Stimulated activated CD8-positive, alpha-beta memory T cell treated with anti-CD3 and anti-CD28 coated beads, Interleukin-15, amount 100 ng/mL, for 1 hour (primary cell): ENCODE data around the gene INS.

Experiments used
- DNase-seq: peaks from one replicate; pipeline ENCODE4 v3.0.0-alpha.2; 2020; ENCODE audit warnings: low read depth

INS gene

DNA sequence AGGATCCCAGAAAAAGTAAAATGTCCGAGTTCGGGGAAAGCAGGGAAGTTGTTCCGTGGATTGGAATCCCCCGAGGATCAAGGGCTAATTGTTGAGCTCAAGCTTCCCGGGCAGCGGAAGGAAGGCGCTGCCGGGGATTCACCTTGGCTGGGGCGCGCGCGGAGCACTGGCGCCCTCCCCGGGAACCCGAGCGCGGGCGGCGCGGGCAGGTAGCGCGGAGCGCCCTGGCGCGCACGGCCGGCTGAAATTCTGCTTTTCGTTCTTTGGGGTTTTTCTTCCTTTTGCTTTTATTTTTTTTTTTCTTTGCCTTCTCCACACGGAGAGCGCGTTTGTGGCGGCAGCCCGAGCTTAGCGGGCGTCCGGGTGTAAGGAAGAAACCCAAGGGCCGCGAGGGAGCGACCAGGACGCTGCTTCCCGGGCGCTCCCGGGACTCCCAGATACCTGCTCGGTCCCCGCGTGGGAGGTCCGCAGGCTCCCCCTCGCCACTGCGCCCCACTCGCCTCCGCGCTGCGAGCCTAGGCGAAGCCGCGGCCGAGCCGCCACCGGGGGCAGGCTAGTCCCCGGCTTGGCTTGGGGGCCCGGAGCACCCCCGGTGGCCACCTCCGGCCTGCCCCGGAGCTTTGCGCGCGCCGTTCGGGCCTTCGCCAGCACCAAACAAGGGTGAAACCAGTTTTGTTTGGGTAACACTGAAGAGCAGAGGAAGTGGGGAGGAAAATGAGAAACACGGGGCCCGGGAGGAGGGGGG, 17.0 kb downstream of the INS start:
- DNase-seq, result no peak

- no peak for DNase-seq
Measured at GRCh38 chr11:2143477-2143798, 17.6 kb downstream of the INS start.

GRCh38 chr11:2142762-2143202, 18.2 kb downstream of the INS start:
- no peak for DNase-seq

DNA sequence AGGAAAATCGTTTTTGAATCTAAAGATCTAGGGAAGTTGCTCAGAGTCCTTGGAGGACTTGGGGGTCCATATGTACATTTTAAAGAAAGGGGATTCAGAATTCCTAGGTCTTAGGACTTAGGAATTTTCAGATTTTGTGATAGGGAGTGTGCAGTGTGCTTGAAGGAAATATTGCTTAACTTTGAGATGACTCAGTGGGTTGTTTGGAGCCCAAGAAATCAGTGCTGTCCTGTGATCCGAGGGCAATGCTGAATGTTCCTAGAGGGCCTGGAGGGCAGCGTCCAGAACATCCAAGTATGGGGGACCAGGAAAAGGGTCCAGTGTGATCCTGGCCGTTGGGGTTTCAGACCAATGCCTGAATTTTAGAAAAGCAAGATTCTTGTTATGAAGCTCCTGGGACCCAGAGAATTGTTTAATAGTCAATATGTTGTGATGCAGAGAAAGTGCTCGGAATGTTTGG, 18.7 kb downstream of the INS start:
- no peak for DNase-seq

- DNase-seq, result no peak
Measured at GRCh38 chr11:2140411-2141400, 20.3 kb downstream of the INS start.

GRCh38 chr11:2139621-2140337, 21.2 kb downstream of the INS start:
- DNase-seq, result no peak

GRCh38 chr11:2139123-2139521, 21.9 kb downstream of the INS start, which contains the start of gene IGF2:
Gene IGF2 (minus strand): TSS chr11:2139389. CDS start chr11:2135523, 3,866 bp downstream.
- DNase-seq, result no peak

- DNase-seq, result no peak
Measured at GRCh38 chr11:2138431-2139122, 22.4 kb downstream of the INS start.

DNA sequence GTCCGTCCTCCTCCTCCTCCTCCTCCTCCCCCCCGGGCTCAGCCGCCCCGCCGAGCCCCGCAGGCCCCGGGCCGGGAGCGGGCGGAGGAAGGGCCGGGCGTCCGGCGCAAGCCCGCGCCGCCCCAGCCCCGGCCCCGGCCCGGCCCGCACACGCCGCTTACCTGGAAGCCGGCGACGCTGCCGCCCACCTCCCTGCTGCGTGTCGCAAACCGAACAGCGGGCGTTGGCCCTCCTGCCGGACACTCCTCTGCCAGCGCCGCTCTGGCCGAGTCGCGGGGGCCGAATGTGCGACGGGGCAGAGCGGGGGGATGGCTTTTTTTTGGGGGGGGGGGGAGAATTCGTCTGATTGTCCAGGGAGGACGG, 23.0 kb downstream of the INS start:
- no peak for DNase-seq

- no peak for DNase-seq
Measured at GRCh38 chr11:2137202-2138067, 23.6 kb downstream of the INS start.

DNA sequence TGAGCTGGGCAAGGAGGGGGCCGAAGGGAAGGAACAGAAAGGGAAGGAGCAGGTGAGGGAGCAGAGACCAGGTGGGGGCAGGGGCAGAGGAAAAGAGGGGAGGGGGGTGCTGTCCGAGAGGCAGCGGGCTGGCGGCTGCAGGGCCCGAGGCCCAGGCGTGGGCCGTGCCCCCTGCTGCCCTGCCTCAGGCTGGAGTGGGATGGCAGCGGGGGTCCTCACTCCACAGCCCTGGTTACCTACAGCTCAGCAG, 24.1 kb downstream of the INS start:
- no peak for DNase-seq

DNA sequence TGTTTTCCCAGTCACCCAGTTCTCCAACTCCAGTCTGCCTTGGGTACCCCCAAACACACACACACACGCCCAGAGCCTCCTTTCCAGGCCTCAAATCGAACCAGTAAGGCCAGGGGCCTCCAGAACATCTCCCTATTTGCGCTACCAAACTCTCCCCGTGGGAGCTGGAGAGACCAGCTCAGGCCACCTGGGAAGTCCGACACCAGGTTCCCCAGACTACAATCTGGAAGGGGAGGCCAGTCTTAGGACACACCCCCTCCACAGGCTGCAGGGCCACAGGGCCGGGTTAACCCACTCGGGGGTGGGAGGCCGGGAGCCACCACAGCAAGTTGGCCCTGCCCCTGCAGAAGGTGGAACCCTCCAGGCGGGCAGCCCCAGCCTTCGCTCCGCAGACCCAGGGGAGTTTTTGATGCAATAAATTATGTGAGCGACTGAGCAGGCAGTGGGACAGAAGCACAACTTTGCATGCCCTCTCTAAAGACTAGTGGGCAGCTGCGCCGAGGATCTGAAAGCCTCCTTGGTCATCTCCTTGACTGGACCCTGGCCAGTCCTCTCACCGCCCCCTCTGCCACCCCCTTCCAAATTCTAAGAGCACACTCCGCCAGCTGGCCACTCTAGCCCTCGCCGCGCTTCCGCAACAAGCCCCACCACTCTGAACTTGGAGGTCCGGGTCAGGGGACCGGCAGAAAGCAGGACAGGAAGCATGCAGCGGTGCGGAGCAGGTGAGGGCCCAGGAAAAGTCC, 24.6 kb downstream of the INS start:
- no peak for DNase-seq

GRCh38 chr11:2135648-2136201, 25.3 kb downstream of the INS start:
- DNase-seq, result no peak

DNA sequence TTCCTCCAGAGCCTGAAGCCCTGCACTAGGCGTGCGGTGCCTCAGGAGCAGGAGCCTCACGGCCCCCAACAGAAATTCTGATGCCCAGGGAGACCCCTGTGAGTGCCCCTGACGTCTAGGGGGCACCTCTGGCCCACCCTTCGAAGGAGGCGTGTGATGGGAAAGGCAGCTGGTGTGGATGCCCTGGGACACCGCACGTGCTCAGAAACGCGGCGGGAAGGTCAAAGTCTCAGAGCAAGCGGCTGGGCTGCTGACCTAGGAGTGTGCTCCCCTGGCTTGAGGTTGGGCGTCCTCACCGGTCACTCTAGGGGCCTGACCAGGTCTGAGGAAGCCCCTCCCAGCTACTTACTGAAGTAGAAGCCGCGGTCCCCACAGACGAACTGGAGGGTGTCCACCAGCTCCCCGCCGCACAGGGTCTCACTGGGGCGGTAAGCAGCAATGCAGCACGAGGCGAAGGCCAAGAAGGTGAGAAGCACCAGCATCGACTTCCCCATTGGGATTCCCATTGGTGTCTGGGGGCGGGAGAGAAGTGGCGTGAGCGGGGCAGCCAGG, 25.9 kb downstream of the INS start:
- no peak for DNase-seq

DNA sequence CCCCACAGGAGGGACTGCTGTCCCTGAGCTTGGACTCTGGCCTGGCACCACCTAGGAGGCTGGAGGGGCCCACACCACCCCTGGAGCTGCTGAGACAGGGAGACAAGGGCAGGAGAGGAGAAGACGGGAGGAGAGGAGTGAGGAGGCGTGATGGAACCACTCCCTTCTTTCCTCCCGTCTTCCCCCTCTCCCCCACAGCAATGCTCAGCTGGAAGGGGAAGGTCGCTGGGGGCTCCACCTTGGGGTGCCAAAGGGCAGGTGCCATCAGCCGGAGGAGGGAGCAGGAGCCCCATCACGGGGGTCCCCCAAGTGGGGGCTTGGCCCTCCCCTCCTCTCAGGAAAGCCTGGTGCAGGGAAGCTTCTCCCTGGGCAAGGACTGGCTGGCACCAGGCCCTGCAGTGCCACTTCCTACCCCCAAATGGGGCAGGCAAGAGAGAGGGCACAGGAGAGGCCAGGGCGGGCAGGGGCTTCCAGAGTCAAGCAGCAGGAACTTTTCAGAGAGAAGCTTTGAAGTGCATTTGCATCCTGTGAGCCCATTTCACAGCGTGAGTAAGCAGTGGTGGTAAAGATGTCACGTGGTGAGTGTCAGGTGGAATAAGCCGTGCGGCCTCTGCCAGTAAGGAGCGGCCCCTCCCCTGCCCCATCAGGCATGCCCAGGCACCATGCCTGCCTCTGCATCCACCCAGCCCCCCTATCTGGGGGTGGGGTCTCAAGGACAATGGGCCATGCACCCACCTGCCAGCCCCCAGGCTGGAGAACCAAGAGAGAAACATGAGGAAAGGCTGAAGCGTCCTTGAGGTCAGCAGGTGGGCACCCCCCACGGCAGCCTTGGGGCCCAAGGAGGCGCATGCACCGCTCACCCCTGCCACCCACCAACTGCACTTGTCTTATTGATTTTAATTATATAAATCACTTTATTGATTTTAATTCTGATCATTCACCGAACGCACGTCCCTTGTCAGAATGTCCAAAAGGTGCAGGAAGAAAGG, 26.7 kb downstream of the INS start:
- no peak for DNase-seq

DNA sequence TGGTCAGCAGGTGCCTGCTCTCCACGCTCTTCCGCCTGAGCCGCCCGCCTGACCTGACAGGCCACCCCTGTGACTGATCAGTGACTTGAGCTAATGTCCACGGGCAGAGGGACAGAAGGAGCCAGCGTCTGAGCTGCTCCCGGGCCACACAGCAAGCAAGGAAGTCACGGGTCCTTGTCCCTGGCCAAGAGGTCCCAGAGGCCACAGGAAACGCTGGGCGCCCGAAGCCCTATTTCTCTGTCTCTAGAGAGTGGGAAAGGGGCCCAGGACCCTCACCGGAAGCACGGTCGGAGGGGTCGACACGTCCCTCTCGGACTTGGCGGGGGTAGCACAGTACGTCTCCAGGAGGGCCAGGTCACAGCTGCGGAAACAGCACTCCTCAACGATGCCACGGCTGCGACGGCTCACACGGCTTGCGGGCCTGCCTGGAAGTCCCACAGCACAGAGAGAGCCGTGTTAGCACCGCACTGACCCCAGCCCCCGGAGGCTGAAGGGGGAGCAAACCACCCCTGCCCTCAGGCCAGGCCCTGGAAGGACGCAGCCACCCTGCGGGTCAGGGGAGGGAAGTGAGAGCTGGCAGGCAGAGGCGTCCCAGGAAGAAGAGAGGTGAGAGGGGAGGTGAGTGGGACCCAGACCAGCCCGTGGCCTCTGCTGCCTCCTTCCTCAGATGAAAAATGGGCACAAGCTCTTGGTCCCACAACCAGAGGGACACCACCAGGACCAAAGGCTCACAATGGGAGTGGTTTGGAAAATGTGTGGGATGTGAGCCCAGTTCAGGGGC, 27.6 kb downstream of the INS start:
- DNase-seq, result no peak

DNA sequence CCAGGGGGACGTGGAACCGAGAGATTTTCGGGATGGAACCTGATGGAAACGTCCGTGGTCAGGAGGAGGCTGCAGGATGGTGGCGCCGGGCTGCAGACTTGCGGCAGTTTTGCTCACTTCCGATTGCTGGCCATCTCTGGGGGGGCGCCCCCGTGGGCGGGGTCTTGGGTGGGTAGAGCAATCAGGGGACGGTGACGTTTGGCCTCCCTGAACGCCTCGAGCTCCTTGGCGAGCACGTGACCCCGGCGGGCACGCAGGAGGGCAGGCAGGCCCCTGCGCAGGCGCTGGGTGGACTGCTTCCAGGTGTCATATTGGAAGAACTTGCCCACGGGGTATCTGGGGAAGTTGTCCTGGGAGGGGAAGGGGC, 28.2 kb downstream of the INS start:
- DNase-seq, result no peak

GRCh38 chr11:2132246-2132645, 28.8 kb downstream of the INS start:
- DNase-seq, result no peak
